MM.1S (cell line): ENCODE results near the gene PARVA.

Experiments used
- EZH2phosphoT487 ChIP-seq: fragments of 300-600 bp; sonication (generic); IDR thresholded peaks from 2 replicates; pipeline ENCODE4 v1.6.1; 2018; ENCODE audit warnings: antibody characterized with exemption, low read length
- TF ChIP-seq, protein P1 (sequence below): fragments of 300-600 bp; sonication (generic); IDR thresholded peaks from 2 replicates; pipeline ENCODE4 v1.5.1; 2016; ENCODE audit warnings: antibody characterized with exemption, low read length, mixed read lengths

DNA sequence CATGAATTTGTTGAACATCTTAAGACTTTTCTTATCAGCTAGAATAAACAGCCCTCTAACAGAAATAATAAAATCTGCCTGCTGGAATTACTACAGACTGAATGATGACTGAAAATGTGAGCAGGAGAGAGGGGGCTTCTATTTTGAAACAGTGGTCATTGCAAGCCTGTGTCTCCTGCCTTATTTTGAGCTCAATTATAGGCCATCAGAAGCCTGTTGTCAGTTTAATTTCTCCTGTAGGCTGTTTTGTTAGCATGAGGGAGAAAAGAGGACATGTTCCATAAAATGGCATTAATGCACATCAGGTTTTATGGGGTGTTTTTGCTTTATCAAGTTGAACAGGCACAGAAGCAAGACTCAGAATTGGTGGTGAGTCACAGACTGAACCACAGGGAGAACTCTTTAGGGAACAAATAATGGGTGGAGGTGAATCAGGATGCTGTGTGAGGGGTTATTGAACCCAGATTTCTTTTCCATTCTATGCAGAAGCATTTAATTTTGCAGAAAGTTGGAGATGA is 129.1 kb downstream of the PARVA start:
- TF ChIP-seq, protein P1, sequence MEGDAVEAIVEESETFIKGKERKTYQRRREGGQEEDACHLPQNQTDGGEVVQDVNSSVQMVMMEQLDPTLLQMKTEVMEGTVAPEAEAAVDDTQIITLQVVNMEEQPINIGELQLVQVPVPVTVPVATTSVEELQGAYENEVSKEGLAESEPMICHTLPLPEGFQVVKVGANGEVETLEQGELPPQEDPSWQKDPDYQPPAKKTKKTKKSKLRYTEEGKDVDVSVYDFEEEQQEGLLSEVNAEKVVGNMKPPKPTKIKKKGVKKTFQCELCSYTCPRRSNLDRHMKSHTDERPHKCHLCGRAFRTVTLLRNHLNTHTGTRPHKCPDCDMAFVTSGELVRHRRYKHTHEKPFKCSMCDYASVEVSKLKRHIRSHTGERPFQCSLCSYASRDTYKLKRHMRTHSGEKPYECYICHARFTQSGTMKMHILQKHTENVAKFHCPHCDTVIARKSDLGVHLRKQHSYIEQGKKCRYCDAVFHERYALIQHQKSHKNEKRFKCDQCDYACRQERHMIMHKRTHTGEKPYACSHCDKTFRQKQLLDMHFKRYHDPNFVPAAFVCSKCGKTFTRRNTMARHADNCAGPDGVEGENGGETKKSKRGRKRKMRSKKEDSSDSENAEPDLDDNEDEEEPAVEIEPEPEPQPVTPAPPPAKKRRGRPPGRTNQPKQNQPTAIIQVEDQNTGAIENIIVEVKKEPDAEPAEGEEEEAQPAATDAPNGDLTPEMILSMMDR: no peak
- no peak for TF ChIP-seq EZH2phosphoT487
